ENCODE results near the gene PRKCB.
A peak's percentile ranks its signal among the peaks of the same experiment; 100 is the strongest.

PRKCB gene

DNA sequence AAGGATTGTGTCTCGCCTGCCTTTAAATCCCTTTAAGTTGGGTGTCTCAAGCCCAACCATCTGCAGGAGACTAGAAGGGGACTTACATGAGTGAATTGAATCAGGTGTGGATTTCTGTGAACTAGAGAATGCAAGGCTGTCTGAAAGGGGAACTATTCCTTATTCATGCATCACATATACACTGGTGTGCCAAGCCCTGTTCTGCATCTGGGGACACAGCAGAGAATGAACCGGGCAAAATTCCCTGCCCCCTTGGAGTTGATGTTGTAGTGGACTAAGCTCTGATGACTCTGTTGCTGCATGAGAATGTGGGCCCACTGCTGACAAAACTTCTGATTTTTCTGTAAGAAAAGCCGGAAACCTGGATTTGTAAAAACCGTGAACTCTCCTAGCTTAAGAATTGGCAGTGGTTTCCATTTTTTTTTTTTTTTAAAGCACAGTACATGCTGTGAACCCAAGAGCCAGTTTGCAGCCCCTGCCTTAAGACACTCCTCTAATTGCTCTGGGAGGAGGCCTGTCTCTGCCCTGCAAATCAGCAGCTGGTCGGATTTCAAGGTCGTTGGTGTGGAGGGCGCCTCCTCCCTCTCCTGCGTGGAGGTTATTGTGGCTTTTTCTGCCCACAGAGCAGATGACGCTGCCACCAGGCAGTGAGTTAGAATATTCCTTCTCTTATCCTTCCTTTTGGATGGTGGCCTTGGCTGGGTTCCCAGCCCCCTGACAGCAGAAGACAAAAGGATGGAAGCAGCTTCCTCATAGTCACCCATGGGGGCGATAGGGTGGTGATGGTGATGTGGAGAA is 131.0 kb downstream of the PRKCB start:
- no peak overlapping the region for H3K4me3 ChIP-seq (replicated peaks; ENCODE audit: insufficient read depth, low read length)
- TF ChIP-seq, protein P1, sequence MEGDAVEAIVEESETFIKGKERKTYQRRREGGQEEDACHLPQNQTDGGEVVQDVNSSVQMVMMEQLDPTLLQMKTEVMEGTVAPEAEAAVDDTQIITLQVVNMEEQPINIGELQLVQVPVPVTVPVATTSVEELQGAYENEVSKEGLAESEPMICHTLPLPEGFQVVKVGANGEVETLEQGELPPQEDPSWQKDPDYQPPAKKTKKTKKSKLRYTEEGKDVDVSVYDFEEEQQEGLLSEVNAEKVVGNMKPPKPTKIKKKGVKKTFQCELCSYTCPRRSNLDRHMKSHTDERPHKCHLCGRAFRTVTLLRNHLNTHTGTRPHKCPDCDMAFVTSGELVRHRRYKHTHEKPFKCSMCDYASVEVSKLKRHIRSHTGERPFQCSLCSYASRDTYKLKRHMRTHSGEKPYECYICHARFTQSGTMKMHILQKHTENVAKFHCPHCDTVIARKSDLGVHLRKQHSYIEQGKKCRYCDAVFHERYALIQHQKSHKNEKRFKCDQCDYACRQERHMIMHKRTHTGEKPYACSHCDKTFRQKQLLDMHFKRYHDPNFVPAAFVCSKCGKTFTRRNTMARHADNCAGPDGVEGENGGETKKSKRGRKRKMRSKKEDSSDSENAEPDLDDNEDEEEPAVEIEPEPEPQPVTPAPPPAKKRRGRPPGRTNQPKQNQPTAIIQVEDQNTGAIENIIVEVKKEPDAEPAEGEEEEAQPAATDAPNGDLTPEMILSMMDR (IDR thresholded peaks at IDR 0.05; ENCODE audit: insufficient read depth, low read length), result no peak
- TF ChIP-seq SPI1 (IDR thresholded peaks at IDR 0.05; ENCODE audit: borderline replicate concordance, low read depth), result no peak
- TF ChIP-seq POLR2AphosphoS5 (IDR thresholded peaks at IDR 0.05; ENCODE audit: low read depth), result no peak
- no peak for TF ChIP-seq GABPA (IDR thresholded peaks at IDR 0.05; ENCODE audit: low read depth)
- TF ChIP-seq REST (IDR thresholded peaks at IDR 0.05; ENCODE audit: insufficient replicate concordance, low read depth), result no peak
- 0 out of 2 replicates have a peak overlapping the region, but pooled peaks have one; percentile 7 for H3K27ac ChIP-seq (replicated peaks)
- no peaks in the 10 kb centered on the region for H3K27me3 ChIP-seq (ENCODE audit: insufficient read depth, poor library complexity, severe bottlenecking)
- DNase-seq (ENCODE audit: low read depth in 1 of 2, low spot score in 1 of 2), result peak in 1 of 2 experiments; percentile 84

- no peak overlapping the region for H3K27ac ChIP-seq (replicated peaks)
- no peaks in the 10 kb centered on the region for H3K27me3 ChIP-seq (ENCODE audit: insufficient read depth, poor library complexity, severe bottlenecking)
- DNase-seq (ENCODE audit: low read depth in 1 of 2, low spot score in 1 of 2), result no peak
- TF ChIP-seq, protein P1 (IDR thresholded peaks at IDR 0.05; ENCODE audit: insufficient read depth, low read length), result no peak
- TF ChIP-seq GABPA (IDR thresholded peaks at IDR 0.05; ENCODE audit: low read depth) (no peak), POLR2AphosphoS5 (IDR thresholded peaks at IDR 0.05; ENCODE audit: low read depth) (no peak), REST (IDR thresholded peaks at IDR 0.05; ENCODE audit: insufficient replicate concordance, low read depth) (no peak)
- no peak overlapping the region for H3K4me3 ChIP-seq (replicated peaks; ENCODE audit: insufficient read depth, low read length)
These were observed 132.0 kb downstream of the PRKCB start for GRCh38 chr16:23967775-23968174.

DNA sequence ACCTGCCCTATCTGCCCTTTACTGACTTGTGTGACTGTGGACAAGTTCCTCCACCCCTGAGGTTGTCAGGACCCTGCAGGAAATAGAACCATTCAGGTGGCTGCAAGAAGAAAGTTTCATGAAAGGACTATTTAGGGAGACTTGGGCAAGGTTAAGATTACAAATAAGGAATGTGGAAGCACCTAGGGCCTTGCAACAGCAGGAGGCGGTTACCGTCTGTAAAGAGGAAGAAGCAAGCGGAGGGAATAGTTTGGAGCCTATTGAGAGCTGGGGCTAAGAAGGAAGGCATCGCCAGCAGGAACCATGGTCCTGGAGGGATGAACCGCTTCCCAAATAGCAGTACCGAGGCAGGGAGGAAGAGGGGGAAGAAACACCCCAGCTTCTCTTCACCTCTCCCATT is 132.4 kb downstream of the PRKCB start:
- TF ChIP-seq POLR2AphosphoS5 (IDR thresholded peaks at IDR 0.05; ENCODE audit: low read depth) (no peak), SPI1 (IDR thresholded peaks at IDR 0.05; ENCODE audit: borderline replicate concordance, low read depth) (peak; percentile 51; the same call in 1 of the 2 replicates)
- no peak overlapping the region for H3K4me3 ChIP-seq (replicated peaks; ENCODE audit: insufficient read depth, low read length)
- H3K27ac ChIP-seq (replicated peaks), result no peak overlapping the region
- no peaks in the 10 kb centered on the region for H3K27me3 ChIP-seq (ENCODE audit: insufficient read depth, poor library complexity, severe bottlenecking)
- peak in 1 of 2 experiments; percentile 76 for DNase-seq (ENCODE audit: low read depth in 1 of 2, low spot score in 1 of 2)

DNA sequence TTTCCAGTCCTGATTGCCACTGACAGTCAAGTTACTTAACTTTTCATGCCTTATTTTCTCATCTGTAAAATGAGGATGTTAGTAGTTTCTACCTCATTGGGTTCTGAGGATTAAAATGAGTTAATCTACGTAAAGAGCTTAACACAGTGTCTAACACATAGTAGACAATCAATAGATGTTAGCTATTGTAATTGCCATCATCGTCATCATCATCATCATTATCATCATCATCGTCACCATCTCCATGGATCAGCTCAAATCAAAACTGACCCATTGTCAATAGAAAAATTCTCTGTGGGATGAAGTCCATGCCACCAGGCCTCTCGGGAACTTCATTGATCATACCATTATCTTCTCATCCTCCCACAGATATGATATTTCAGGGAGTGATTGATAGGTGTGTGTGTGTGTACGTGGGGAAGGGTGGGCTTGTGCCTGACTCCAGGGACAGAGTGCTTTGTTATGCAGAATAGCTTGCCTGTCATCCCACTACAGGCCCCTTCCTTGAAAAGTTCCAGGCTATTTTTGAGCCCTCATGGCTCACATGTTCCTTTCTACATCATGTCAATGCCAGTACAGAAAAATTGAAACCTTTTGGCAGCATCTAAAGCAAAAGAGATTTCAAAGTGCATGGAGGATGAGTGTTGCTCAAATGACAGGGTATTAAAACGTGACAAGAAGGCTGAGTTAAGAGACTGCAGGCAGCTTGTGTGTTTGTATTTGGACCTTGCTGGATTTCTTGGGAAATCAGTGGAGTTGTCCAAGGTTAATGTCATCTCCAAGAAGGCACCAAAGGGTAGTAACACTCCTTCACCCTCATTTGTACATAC is 133.9 kb downstream of the PRKCB start:
- no peak overlapping the region for H3K27ac ChIP-seq (replicated peaks)
- no peak for TF ChIP-seq GABPA (IDR thresholded peaks at IDR 0.05; ENCODE audit: low read depth)
- TF ChIP-seq, protein P1 (IDR thresholded peaks at IDR 0.05; ENCODE audit: insufficient read depth, low read length), result no peak
- TF ChIP-seq REST (IDR thresholded peaks at IDR 0.05; ENCODE audit: insufficient replicate concordance, low read depth), result no peak
- TF ChIP-seq SPI1 (IDR thresholded peaks at IDR 0.05; ENCODE audit: borderline replicate concordance, low read depth), result no peak
- TF ChIP-seq POLR2AphosphoS5 (IDR thresholded peaks at IDR 0.05; ENCODE audit: low read depth), result no peak
- H3K4me3 ChIP-seq (replicated peaks; ENCODE audit: insufficient read depth, low read length), result no peak overlapping the region
- H3K27me3 ChIP-seq (ENCODE audit: insufficient read depth, poor library complexity, severe bottlenecking), result no peaks in the 10 kb centered on the region
- DNase-seq (ENCODE audit: low read depth in 1 of 2, low spot score in 1 of 2), result no peak

All from HL-60 (cell line).